ENCODE results near the gene ITCH. TPM values are rescaled to one million over a fixed set of nuclear protein-coding genes. Genes with fewer than 3 reads are reported as not detected.

ITCH gene
- total RNA-seq, 2 experiments from 2014 or later: 26.1 to 36.8 TPM

GRCh38 chr20:34318609-34319443, 44.2 kb upstream of the ITCH start:
- intact Hi-C loops (cut with micrococcal nuclease; ENCODE audit: unreplicated experiment): no loop called here
- Histone ChIP-seq H3K9me2 (ENCODE audit: insufficient read depth, low read length) (no peaks in the 10 kb centered on the region), H3K9me3 (ENCODE audit: low read length) (no peaks in the 10 kb centered on the region), H3K4me2 (ENCODE audit: low read length) (no peak overlapping the region), H3K4me1 (ENCODE audit: insufficient read depth, low read length, poor library complexity, severe bottlenecking) (no peaks in the 10 kb centered on the region), H3K79me2 (ENCODE audit: insufficient read depth, low read depth, low read length) (no peaks in the 10 kb centered on the region), H3K4me3 (ENCODE audit: low read depth, low read length, poor library complexity, severe bottlenecking) (no peak overlapping the region), H4K20me1 (ENCODE audit: insufficient read depth, low read length) (no peaks in the 10 kb centered on the region), H3K36me3 (ENCODE audit: insufficient read depth, low read length) (no peaks in the 10 kb centered on the region), H3K27ac (ENCODE audit: low read depth, low read length, poor library complexity, severe bottlenecking) (no peak overlapping the region), H2AFZ (ENCODE audit: low read length) (no peak overlapping the region)
- BruUV-seq (replicated peaks): no TSS peak
- CTCF ChIA-PET (ENCODE audit: unreplicated experiment): no interaction called here
- no peak for TF ChIP-seq CTCF (conservative IDR thresholded peaks at IDR 0.05; ENCODE audit: low read length)
- TF ChIP-seq EZH2phosphoT487 (IDR thresholded peaks at IDR 0.05; ENCODE audit: borderline replicate concordance, low read depth, low read length): no peak
- POLR2A ChIA-PET: interaction anchor here (0.6 kb wide), 2 partner anchors 60 to 86 kb away, joined by 3 to 4 read pairs; no protein-coding TSS in a partner anchor
- no peak for DNase-seq (ENCODE audit: low spot score)

DNA sequence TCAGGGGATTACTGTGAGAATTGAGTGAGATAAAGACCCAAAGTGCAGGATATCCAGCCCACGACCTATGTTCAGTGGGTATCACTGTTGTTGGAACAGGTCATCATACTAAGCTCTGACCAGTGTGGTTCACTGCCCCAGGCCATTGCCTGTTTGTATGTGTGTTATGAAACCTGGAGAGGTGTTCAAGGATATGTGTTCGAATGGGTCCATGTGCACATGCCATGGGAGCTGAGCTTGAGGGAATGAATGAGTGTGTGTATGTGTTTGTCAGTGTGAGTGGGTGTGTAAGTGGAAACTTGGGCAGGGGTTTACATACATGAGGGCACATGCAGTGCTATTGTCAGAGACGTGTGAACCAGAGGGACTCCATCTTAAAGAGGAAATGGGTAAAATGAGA, 42.2 kb upstream of the ITCH start:
- H3K4me2 ChIP-seq (ENCODE audit: low read length): no peak overlapping the region
- no peak for TF ChIP-seq EZH2phosphoT487 (IDR thresholded peaks at IDR 0.05; ENCODE audit: borderline replicate concordance, low read depth, low read length)
- no peak for TF ChIP-seq CTCF (conservative IDR thresholded peaks at IDR 0.05; ENCODE audit: low read length)
- no peak for DNase-seq (ENCODE audit: low spot score)
- H3K4me3 ChIP-seq (ENCODE audit: low read depth, low read length, poor library complexity, severe bottlenecking): no peak overlapping the region
- ChIA-PET CTCF (ENCODE audit: unreplicated experiment) (no interaction called here), POLR2A (interaction anchor here (0.8 kb wide), 1 partner anchor 8 kb away, joined by 3 read pairs; no protein-coding TSS in a partner anchor)
- H3K9me3 ChIP-seq (ENCODE audit: low read length): no peaks in the 10 kb centered on the region
- H3K27ac ChIP-seq (ENCODE audit: low read depth, low read length, poor library complexity, severe bottlenecking): no peak overlapping the region
- no peaks in the 10 kb centered on the region for H3K4me1 ChIP-seq (ENCODE audit: insufficient read depth, low read length, poor library complexity, severe bottlenecking)
- H4K20me1 ChIP-seq (ENCODE audit: insufficient read depth, low read length): no peaks in the 10 kb centered on the region
- no peaks in the 10 kb centered on the region for H3K79me2 ChIP-seq (ENCODE audit: insufficient read depth, low read depth, low read length)
- H3K36me3 ChIP-seq (ENCODE audit: insufficient read depth, low read length): no peaks in the 10 kb centered on the region
- intact Hi-C loops (cut with micrococcal nuclease; ENCODE audit: unreplicated experiment): no loop called here
- H3K9me2 ChIP-seq (ENCODE audit: insufficient read depth, low read length): no peaks in the 10 kb centered on the region
- no peak overlapping the region for H2AFZ ChIP-seq (ENCODE audit: low read length)
- BruUV-seq (replicated peaks): no TSS peak
